ENCODE measurements around the gene RBAK.

Gene RBAK

DNA sequence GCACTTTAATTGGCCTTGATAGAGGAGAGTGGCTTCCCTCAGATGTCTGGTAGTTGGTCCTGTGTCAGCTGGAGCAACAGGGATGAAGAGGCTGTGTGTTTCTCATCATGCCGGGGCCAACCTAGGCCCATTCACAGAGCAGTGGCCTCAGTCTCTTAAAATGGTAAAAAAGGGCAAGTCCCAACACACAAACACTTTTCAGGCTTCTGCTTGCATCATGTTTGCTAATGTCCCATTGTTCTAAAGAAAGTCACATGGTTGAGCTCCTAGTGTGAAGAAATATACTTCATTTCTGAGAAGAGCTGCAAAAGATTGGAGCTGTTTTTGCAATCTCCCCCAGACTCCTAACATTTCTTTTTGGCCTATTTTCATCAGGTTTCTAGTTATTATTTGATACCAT, 40.6 kb upstream of the RBAK start:
- TF ChIP-seq NFIC (IDR thresholded peaks at IDR 0.05) (no peak), TAF1 (IDR thresholded peaks at IDR 0.05; ENCODE audit: low read depth) (no peak), EGR1 (IDR thresholded peaks at IDR 0.05) (no peak), CREB1 (IDR thresholded peaks at IDR 0.05; ENCODE audit: low read depth) (no peak), YY1 (IDR thresholded peaks at IDR 0.05; ENCODE audit: low read depth) (no peak), EP300 (IDR thresholded peaks at IDR 0.05; ENCODE audit: borderline replicate concordance) (no peak), FOXM1 (IDR thresholded peaks at IDR 0.05; ENCODE audit: borderline replicate concordance, low read depth) (no peak), TEAD4 (IDR thresholded peaks at IDR 0.05) (no peak), ZBTB7A (IDR thresholded peaks at IDR 0.05; ENCODE audit: low read depth) (no peak), TCF12 (IDR thresholded peaks at IDR 0.05; ENCODE audit: low read depth) (no peak), CEBPB (IDR thresholded peaks at IDR 0.05) (no peak), RAD21 (IDR thresholded peaks at IDR 0.05; ENCODE audit: low read depth) (no peak)
- TF ChIP-seq, protein P1, sequence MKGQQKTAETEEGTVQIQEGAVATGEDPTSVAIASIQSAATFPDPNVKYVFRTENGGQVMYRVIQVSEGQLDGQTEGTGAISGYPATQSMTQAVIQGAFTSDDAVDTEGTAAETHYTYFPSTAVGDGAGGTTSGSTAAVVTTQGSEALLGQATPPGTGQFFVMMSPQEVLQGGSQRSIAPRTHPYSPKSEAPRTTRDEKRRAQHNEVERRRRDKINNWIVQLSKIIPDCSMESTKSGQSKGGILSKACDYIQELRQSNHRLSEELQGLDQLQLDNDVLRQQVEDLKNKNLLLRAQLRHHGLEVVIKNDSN (IDR thresholded peaks at IDR 0.05): no peak
- TF ChIP-seq, protein P2, sequence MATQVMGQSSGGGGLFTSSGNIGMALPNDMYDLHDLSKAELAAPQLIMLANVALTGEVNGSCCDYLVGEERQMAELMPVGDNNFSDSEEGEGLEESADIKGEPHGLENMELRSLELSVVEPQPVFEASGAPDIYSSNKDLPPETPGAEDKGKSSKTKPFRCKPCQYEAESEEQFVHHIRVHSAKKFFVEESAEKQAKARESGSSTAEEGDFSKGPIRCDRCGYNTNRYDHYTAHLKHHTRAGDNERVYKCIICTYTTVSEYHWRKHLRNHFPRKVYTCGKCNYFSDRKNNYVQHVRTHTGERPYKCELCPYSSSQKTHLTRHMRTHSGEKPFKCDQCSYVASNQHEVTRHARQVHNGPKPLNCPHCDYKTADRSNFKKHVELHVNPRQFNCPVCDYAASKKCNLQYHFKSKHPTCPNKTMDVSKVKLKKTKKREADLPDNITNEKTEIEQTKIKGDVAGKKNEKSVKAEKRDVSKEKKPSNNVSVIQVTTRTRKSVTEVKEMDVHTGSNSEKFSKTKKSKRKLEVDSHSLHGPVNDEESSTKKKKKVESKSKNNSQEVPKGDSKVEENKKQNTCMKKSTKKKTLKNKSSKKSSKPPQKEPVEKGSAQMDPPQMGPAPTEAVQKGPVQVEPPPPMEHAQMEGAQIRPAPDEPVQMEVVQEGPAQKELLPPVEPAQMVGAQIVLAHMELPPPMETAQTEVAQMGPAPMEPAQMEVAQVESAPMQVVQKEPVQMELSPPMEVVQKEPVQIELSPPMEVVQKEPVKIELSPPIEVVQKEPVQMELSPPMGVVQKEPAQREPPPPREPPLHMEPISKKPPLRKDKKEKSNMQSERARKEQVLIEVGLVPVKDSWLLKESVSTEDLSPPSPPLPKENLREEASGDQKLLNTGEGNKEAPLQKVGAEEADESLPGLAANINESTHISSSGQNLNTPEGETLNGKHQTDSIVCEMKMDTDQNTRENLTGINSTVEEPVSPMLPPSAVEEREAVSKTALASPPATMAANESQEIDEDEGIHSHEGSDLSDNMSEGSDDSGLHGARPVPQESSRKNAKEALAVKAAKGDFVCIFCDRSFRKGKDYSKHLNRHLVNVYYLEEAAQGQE (IDR thresholded peaks at IDR 0.05; ENCODE audit: low read depth): no peak
- TF ChIP-seq, protein P3, sequence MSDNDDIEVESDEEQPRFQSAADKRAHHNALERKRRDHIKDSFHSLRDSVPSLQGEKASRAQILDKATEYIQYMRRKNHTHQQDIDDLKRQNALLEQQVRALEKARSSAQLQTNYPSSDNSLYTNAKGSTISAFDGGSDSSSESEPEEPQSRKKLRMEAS (IDR thresholded peaks at IDR 0.05): no peak

DNA sequence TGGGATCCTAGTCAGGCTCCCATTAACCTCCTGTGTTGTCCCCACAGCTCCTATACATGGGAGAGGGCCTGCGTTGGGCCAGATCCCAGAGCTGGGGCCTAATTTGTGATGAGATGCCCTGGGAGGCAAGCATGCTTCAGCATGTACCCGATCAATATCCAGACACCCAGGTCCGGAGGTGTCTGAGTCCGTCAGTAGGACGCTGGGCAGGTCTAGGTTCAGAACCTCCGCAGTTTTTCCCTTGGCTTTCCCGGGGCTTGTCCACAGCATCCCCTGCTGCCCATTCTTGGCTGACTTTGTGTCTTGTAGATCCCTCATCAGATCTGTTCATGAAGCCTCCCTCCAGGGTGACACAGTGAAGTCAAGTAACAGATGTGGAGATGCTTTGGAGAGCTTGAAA, 32.7 kb upstream of the RBAK start:
- no peak for TF ChIP-seq TAF1 (IDR thresholded peaks at IDR 0.05; ENCODE audit: low read depth)
- TF ChIP-seq, protein P3 (IDR thresholded peaks at IDR 0.05): no peak
- TF ChIP-seq FOXM1 (IDR thresholded peaks at IDR 0.05; ENCODE audit: borderline replicate concordance, low read depth): no peak
- no peak for TF ChIP-seq EGR1 (IDR thresholded peaks at IDR 0.05)
- TF ChIP-seq, protein P1 (IDR thresholded peaks at IDR 0.05): no peak
- no peak for TF ChIP-seq TEAD4 (IDR thresholded peaks at IDR 0.05)
- TF ChIP-seq YY1 (IDR thresholded peaks at IDR 0.05; ENCODE audit: low read depth): no peak

DNA sequence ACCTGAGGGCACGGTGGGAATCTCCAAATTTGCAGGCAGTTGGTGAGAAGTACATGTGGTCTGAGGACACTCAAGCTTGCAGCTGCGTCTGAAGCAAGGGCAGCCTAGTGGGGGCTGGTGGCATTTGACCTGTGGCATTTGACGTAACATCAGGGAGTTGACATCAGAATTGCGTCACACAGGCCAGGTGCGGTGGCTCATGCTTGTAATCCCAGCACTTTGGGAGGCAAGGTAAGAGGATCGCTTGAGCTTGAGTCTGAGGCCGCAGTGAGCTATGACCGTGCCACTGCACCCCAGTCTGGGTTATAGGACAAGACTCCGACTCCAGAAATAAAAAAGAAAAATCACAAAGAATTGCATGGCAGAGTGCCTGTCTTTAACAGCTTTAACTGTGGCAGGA, 25.6 kb upstream of the RBAK start:
- TF ChIP-seq, protein P1 (IDR thresholded peaks at IDR 0.05): no peak
- TF ChIP-seq EGR1 (IDR thresholded peaks at IDR 0.05): no peak
- TF ChIP-seq EP300 (IDR thresholded peaks at IDR 0.05; ENCODE audit: borderline replicate concordance): no peak
- no peak for TF ChIP-seq NFIC (IDR thresholded peaks at IDR 0.05)
- TF ChIP-seq, protein P2 (IDR thresholded peaks at IDR 0.05; ENCODE audit: low read depth): no peak
- TF ChIP-seq TCF12 (IDR thresholded peaks at IDR 0.05; ENCODE audit: low read depth): no peak
- TF ChIP-seq RAD21 (IDR thresholded peaks at IDR 0.05; ENCODE audit: low read depth): no peak
- no peak for TF ChIP-seq TEAD4 (IDR thresholded peaks at IDR 0.05)
- TF ChIP-seq TAF1 (IDR thresholded peaks at IDR 0.05; ENCODE audit: low read depth): no peak
- TF ChIP-seq CEBPB (IDR thresholded peaks at IDR 0.05): no peak
- no peak for TF ChIP-seq FOXM1 (IDR thresholded peaks at IDR 0.05; ENCODE audit: borderline replicate concordance, low read depth)
- TF ChIP-seq YY1 (IDR thresholded peaks at IDR 0.05; ENCODE audit: low read depth): no peak
- TF ChIP-seq, protein P3 (IDR thresholded peaks at IDR 0.05): no peak
- TF ChIP-seq ZBTB7A (IDR thresholded peaks at IDR 0.05; ENCODE audit: low read depth): no peak
- no peak for TF ChIP-seq CREB1 (IDR thresholded peaks at IDR 0.05; ENCODE audit: low read depth)

DNA sequence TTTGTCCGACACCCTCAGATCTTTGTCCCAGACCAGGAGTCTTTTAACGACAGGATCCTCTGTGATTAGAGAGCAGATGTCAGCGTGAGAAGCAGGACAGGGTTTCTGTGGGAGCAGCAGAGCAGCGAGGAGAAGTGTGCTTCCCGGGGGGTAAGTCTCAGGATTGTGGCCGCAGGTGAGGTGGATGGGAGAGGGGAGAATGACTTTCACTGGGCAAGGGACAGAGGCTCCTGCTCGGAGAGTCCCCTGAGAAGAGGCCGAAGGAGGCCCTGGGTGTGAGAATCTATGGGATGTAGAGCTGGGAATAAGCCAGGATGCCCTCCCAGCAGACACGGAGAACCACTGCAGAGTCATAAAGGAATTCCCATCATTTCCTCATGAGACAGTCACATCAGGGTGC, 10.4 kb upstream of the RBAK start:
- TF ChIP-seq, protein P3 (IDR thresholded peaks at IDR 0.05): no peak
- TF ChIP-seq RAD21 (IDR thresholded peaks at IDR 0.05; ENCODE audit: low read depth): no peak
- TF ChIP-seq CREB1 (IDR thresholded peaks at IDR 0.05; ENCODE audit: low read depth): no peak
- TF ChIP-seq TEAD4 (IDR thresholded peaks at IDR 0.05): no peak
- no peak for TF ChIP-seq YY1 (IDR thresholded peaks at IDR 0.05; ENCODE audit: low read depth)
- TF ChIP-seq, protein P1 (IDR thresholded peaks at IDR 0.05): no peak
- TF ChIP-seq NFIC (IDR thresholded peaks at IDR 0.05): no peak
- no peak for TF ChIP-seq CEBPB (IDR thresholded peaks at IDR 0.05)
- TF ChIP-seq, protein P2 (IDR thresholded peaks at IDR 0.05; ENCODE audit: low read depth): no peak
- no peak for TF ChIP-seq TAF1 (IDR thresholded peaks at IDR 0.05; ENCODE audit: low read depth)
- TF ChIP-seq EP300 (IDR thresholded peaks at IDR 0.05; ENCODE audit: borderline replicate concordance): no peak
- no peak for TF ChIP-seq ZBTB7A (IDR thresholded peaks at IDR 0.05; ENCODE audit: low read depth)
- no peak for TF ChIP-seq FOXM1 (IDR thresholded peaks at IDR 0.05; ENCODE audit: borderline replicate concordance, low read depth)
- no peak for TF ChIP-seq TCF12 (IDR thresholded peaks at IDR 0.05; ENCODE audit: low read depth)
- TF ChIP-seq EGR1 (IDR thresholded peaks at IDR 0.05): no peak
